HuH-7 (cell line): ENCODE measurements around the gene WASHC4.
"Not testable (repeated sequence)": the region's sequence is repeated elsewhere in the genome, so short reads cannot be mapped to it uniquely, and the experiment has no call there.

Experiments
- DNase-seq: peaks from one replicate; pipeline ENCODE4 v3.0.0; 2011; ENCODE audit warnings: low spot score

WASHC4 gene

DNA sequence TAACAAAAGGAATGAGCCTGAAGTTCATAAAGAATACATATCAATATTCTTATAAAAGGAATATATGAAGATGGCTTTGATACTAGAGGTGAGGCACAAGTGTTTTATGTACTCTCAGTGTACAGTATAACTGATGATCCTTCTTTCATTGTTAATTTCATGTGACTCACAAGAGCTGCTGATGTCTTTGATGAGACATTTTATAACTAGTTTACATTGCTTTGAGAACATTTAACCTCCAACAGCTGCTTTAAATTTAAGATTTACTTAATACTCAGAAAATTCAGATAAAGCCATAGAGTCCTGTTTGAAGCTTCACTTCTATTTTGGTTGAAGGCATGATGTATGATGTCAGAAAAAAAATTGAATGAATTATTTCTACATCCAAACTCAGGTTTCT, 59.8 kb downstream of the WASHC4 start:
- DNase-seq: no peak

DNA sequence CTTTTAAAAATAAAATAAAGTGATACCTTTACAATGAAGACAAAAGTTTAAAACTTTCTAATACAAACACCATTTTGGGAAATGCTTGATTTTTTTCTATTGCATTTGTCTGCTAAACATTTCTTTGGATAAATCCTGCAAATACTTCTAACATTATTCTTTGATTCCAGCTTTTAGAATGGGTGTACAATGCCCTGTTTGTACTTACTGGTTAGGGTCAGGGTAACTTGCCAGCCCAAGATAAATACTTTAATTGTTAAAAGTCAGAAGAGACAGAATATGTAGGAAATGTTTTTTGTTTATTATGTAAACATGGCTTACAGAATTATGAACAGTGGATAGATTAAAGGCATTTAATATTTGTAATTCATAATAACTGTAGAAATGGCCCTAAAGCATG, 60.5 kb downstream of the WASHC4 start:
- no peak for DNase-seq

DNA sequence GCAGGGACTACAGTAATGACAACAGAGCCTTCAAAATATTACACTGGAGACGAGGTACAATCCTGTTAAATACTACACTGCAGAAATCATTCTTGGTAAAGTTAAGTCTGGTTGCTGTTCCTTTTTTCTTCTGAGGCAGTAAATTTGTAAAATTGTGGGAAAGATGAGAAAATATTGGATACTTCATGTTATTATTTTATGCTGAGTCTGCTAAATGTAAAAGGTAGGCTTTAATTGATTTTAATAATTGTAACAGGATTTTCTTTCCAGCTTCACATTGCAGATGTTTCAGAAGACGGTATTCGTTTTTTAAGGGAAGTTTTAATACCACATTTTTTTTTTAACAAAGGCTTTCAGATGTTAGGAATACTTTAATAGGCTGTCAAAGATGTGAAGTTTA, 62.6 kb downstream of the WASHC4 start:
- DNase-seq: no peak

DNA sequence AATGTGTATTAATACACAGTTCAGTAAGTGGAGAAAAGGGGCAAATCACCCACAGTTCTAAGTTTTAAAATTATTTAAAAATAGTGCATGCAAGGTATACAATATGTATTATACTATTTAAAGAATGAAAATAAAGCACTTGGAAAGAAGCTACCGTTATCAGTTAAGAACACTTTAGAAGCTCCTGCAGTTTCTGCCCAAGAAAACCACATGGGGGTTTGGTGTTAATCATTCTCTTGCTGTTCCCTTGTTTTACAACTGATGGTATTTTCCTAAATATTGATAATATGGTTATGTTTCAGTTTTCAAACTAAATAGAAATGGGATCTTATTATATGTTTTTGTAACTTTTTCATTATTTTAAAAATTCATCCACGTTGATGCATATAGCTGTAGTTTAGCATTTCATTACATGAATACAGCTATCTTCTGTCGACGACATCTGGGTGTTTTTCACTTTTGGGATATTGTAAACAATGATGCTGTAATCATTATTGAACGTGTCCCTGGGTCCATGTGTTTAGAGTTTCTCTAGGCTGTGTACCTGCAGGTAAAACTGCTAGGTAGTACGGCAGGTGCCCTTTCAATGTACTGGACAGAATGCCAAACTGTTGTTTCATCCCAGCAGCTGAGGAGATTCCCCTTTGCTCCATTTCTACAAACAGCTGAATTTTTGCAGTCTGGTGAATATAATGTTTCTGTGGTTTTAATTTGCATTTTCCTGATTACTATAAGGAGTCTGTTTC, 64.3 kb downstream of the WASHC4 start:
- no peak for DNase-seq

DNA sequence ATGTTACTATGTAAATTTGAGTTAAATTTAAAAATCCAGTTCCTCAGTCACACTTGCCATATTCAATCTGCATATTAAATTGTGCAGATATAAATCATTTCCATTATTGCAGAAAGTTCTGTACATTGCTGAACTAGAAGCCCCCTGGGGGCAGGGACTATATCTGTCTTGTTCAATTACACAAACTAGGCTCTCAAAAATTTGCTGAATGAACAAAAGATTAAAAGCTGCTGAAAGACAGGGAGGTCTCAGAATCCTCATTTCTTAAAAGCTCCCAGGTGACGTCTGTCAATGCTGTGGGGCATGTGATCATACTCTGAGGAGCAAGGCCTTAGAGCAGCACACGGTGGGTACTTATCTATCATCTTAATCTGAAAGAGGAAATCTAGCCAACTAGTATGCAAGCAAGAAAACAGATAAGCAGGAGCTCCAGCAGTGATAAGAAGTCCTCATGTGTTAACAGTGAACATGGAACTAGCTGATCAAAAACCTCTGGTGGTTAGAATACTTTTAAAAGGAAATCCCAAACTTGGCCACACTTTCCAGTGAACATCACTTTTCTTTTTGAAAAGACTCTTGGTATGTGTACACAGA, 68.0 kb downstream of the WASHC4 start:
- no peak for DNase-seq

GRCh38 chr12:105177208-105177607, 69.7 kb downstream of the WASHC4 start:
- DNase-seq: no peak

- not testable (repeated sequence) for DNase-seq
Measured at GRCh38 chr12:105179114-105179513, 71.6 kb downstream of the WASHC4 start.

- DNase-seq: not testable (repeated sequence)
Measured at GRCh38 chr12:105183406-105183805, 75.9 kb downstream of the WASHC4 start.

- not testable (repeated sequence) for DNase-seq
Measured at GRCh38 chr12:105183976-105184375, 76.4 kb downstream of the WASHC4 start.

GRCh38 chr12:105189293-105189692, 81.8 kb downstream of the WASHC4 start:
- no peak for DNase-seq

GRCh38 chr12:105190530-105190929, 83.0 kb downstream of the WASHC4 start:
- DNase-seq: no peak

- DNase-seq: no peak
Measured at GRCh38 chr12:105192624-105193225, 85.2 kb downstream of the WASHC4 start.

DNA sequence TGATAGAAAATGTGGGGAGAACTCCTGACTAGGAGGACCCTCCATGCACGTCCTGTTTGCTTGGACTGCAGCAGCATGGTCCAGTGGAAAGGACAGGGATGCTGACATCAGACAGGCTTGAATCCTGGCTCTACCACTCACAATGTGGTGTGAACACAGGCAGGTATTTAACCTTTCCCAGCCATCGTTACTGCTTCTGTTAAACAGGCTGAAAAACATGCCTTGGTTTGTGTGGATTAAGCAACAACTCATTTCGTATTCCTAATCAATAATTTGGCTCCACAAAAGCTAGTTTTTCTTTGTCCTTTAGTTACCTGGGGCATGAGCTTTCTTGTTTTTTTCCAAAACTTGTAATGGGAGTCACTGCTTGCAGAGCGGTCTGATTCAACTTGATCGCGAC, 87.4 kb downstream of the WASHC4 start:
- DNase-seq: no peak

- DNase-seq: no peak
Measured at GRCh38 chr12:105196090-105196489, 88.6 kb downstream of the WASHC4 start.

GRCh38 chr12:105198961-105199360, 91.4 kb downstream of the WASHC4 start:
- DNase-seq: no peak

GRCh38 chr12:105200385-105200784, 92.9 kb downstream of the WASHC4 start:
- DNase-seq: no peak

DNA sequence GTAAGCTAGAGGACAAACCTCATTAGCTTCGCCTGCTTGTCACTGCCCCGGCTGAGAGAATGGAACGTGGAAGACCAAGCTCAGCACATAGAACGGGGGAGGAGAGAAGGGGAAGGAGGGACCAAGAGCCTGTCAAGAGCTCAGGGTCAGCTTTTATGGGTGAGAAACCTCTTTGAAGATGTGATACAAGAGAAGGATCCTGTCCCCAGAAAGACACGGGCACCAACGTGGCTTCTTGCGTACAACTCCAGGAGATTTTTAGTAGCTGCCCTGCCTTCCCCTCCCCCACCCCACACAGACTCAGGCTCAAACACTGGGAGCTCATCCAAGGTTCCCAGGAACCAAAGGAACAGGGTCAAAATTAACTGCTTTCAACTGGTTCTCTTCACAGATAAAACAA, 93.8 kb downstream of the WASHC4 start:
- DNase-seq: no peak

DNA sequence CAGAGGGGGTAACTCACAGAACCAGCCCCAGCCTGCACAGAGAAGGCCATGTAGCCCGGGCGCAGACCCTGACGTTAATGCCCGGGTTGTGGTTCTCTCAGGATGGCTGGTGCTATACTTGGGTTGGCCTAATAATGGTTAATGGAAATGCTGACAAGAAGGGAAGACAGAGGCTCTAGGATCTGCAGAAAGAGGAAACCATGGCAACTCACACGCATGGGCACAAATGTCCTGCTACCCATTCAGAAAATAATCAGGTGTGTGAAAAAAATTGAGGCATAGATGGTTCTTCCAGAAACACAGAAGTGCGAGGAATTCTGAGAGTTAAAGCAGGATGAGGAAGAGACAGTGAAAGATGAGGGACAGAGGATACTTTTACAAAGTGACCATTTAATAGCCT, 94.7 kb downstream of the WASHC4 start:
- no peak for DNase-seq

- no peak for DNase-seq
Measured at GRCh38 chr12:105204127-105204526, 96.6 kb downstream of the WASHC4 start.

- no peak for DNase-seq
Measured at GRCh38 chr12:105204916-105205315, 97.4 kb downstream of the WASHC4 start.

- no peak for DNase-seq
Measured at GRCh38 chr12:105205322-105206048, 98.0 kb downstream of the WASHC4 start.

GRCh38 chr12:105206686-105207374, 99.3 kb downstream of the WASHC4 start:
- DNase-seq: no peak
